ENCODE results near the gene GPX2. TPM values are rescaled to one million over a fixed set of nuclear protein-coding genes. Genes with fewer than 3 reads are reported as not detected.

GPX2 gene
- total RNA-seq, 1 experiment from 2014 or later: 0.15 TPM

GRCh38 chr14:64971491-64971942 is 29.0 kb upstream of the GPX2 start:
- ATAC-seq (peak; percentile 3; the same call in 1 of the 2 replicates), DNase-seq (ENCODE audit: low read depth, low spot score) (no peak)
- Histone ChIP-seq H3K9me3 (ENCODE audit: control insufficient read depth, insufficient read depth, low read depth, low read length) (no peaks in the 10 kb centered on the region), H3K27me3 (ENCODE audit: control insufficient read depth, insufficient read depth, low read length) (no peaks in the 10 kb centered on the region; the same call in 1 of the 2 replicates), H3K4me1 (ENCODE audit: control insufficient read depth, insufficient read depth, low read length) (no peaks in the 10 kb centered on the region), H3K4me3 (ENCODE audit: low read depth in 2 of 2, low read length in 2 of 2) (peak overlapping the region; percentile 34 to 47), H3K36me3 (ENCODE audit: control insufficient read depth, insufficient read depth, low read length) (no peaks in the 10 kb centered on the region), H3K27ac (ENCODE audit: low read length) (no peak overlapping the region)
- BruUV-seq (replicated peaks): no TSS peak
- CTCF ChIA-PET: no interaction called here
- intact Hi-C loops (cut with micrococcal nuclease; ENCODE audit: unreplicated experiment) (no loop called here), in situ Hi-C loops (cut with HindIII; ENCODE audit: low pct_unique_long_range_greater_than_20kb, low sequenced_read_pairs) (no loop called here)
- TF ChIP-seq, protein P1, sequence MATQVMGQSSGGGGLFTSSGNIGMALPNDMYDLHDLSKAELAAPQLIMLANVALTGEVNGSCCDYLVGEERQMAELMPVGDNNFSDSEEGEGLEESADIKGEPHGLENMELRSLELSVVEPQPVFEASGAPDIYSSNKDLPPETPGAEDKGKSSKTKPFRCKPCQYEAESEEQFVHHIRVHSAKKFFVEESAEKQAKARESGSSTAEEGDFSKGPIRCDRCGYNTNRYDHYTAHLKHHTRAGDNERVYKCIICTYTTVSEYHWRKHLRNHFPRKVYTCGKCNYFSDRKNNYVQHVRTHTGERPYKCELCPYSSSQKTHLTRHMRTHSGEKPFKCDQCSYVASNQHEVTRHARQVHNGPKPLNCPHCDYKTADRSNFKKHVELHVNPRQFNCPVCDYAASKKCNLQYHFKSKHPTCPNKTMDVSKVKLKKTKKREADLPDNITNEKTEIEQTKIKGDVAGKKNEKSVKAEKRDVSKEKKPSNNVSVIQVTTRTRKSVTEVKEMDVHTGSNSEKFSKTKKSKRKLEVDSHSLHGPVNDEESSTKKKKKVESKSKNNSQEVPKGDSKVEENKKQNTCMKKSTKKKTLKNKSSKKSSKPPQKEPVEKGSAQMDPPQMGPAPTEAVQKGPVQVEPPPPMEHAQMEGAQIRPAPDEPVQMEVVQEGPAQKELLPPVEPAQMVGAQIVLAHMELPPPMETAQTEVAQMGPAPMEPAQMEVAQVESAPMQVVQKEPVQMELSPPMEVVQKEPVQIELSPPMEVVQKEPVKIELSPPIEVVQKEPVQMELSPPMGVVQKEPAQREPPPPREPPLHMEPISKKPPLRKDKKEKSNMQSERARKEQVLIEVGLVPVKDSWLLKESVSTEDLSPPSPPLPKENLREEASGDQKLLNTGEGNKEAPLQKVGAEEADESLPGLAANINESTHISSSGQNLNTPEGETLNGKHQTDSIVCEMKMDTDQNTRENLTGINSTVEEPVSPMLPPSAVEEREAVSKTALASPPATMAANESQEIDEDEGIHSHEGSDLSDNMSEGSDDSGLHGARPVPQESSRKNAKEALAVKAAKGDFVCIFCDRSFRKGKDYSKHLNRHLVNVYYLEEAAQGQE (IDR thresholded peaks at IDR 0.05; ENCODE audit: insufficient read depth in 1 of 2, low read depth in 2 of 2, low read length in 1 of 2): no peak
- no peak for TF ChIP-seq POLR2AphosphoS5 (IDR thresholded peaks at IDR 0.05; ENCODE audit: low read depth, low read length)
- TF ChIP-seq, protein P2, sequence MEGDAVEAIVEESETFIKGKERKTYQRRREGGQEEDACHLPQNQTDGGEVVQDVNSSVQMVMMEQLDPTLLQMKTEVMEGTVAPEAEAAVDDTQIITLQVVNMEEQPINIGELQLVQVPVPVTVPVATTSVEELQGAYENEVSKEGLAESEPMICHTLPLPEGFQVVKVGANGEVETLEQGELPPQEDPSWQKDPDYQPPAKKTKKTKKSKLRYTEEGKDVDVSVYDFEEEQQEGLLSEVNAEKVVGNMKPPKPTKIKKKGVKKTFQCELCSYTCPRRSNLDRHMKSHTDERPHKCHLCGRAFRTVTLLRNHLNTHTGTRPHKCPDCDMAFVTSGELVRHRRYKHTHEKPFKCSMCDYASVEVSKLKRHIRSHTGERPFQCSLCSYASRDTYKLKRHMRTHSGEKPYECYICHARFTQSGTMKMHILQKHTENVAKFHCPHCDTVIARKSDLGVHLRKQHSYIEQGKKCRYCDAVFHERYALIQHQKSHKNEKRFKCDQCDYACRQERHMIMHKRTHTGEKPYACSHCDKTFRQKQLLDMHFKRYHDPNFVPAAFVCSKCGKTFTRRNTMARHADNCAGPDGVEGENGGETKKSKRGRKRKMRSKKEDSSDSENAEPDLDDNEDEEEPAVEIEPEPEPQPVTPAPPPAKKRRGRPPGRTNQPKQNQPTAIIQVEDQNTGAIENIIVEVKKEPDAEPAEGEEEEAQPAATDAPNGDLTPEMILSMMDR (IDR thresholded peaks at IDR 0.05): no peak
- TF ChIP-seq TCF7L2 (IDR thresholded peaks at IDR 0.05; ENCODE audit: low read depth, low read length): no peak
- TF ChIP-seq SIN3A (IDR thresholded peaks at IDR 0.05; ENCODE audit: borderline replicate concordance, insufficient read depth, low read depth, low read length): no peak
- POLR2A ChIA-PET: no interaction called here

DNA sequence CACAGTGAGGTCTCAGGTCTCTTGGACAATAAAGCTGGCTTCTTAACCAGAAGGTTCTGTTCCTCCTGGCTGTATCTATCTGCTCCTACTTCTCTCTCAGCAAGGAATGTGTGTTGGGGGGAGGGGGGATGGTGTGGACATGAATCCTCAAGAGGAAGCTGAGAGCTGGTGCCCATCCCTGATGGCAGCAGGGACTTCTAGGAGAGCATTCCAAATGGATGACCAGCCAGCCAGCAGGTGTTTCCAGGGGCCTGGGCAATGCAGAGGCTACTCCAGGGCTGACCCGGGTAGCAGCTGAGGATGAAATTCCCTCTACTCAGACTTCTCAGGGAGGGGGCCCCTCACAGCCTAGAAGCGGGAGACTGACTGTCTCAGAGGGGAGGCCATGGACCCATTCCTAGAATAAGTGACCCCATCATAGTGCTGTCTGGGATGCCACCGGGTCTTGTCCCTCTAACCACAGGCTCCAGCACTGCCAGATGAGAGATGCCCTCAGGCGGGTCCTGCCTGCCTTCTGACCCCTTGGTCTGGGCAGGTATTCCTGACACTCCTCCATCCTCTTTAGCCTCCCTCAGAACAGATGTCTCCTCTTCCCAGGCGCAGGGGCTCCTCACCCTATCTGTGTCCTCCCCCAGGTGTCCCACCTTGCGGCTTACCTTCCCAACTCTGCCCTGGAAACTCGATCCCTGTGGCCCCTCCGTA is 28.4 kb upstream of the GPX2 start:
- in situ Hi-C loops (cut with HindIII; ENCODE audit: low pct_unique_long_range_greater_than_20kb, low sequenced_read_pairs): no loop called here
- no peaks in the 10 kb centered on the region for H3K9me3 ChIP-seq (ENCODE audit: control insufficient read depth, insufficient read depth, low read depth, low read length)
- TF ChIP-seq SIN3A (IDR thresholded peaks at IDR 0.05; ENCODE audit: borderline replicate concordance, insufficient read depth, low read depth, low read length) (no peak), POLR2AphosphoS5 (IDR thresholded peaks at IDR 0.05; ENCODE audit: low read depth, low read length) (no peak), TCF7L2 (IDR thresholded peaks at IDR 0.05; ENCODE audit: low read depth, low read length) (no peak)
- TF ChIP-seq, protein P1 (IDR thresholded peaks at IDR 0.05; ENCODE audit: insufficient read depth in 1 of 2, low read depth in 2 of 2, low read length in 1 of 2): no peak
- TF ChIP-seq, protein P2 (IDR thresholded peaks at IDR 0.05): no peak
- H3K27ac ChIP-seq (ENCODE audit: low read length): no peak overlapping the region
- no TSS peak for BruUV-seq (replicated peaks)
- ATAC-seq (no peak), DNase-seq (ENCODE audit: low read depth, low spot score) (no peak)
- no peaks in the 10 kb centered on the region for H3K4me1 ChIP-seq (ENCODE audit: control insufficient read depth, insufficient read depth, low read length)
- no peaks in the 10 kb centered on the region for H3K36me3 ChIP-seq (ENCODE audit: control insufficient read depth, insufficient read depth, low read length)
- peak overlapping the region in 1 of 2 experiments; percentile 47; a peak in 1 of 4 replicates for H3K4me3 ChIP-seq (ENCODE audit: low read depth in 2 of 2, low read length in 2 of 2)
- no peaks in the 10 kb centered on the region; the same call in 1 of the 2 replicates for H3K27me3 ChIP-seq (ENCODE audit: control insufficient read depth, insufficient read depth, low read length)
- ChIA-PET POLR2A (no interaction called here), CTCF (no interaction called here)
- intact Hi-C loops (cut with micrococcal nuclease; ENCODE audit: unreplicated experiment): no loop called here

Data from Panc1 (cell line).